ENCODE measurements around the gene MAGI2. TPM values are rescaled to one million over a fixed set of nuclear protein-coding genes. Genes with fewer than 3 reads are reported as not detected.

The MAGI2 gene
- total RNA-seq, 1 experiment from 2014 or later, result 0.22 TPM

DNA sequence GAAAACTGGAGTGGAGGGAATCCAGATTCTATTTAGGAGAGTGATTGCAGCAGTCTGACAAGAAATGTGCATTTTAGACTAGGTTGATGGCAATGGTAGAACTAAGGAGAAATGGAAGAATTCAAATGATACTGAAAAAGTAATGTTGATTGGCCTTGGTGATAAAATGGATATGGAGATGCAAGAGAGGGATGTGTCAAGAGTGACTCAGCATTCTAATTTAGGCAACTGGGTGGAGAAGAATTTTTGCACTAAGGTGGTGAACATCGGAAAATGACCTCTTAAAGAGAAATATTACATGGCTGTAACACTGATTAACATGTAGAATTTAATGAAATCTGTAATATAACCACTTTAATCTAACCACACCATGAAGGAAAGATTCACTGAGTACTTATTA is 848.3 kb downstream of the MAGI2 start:
- ChIA-PET POLR2A (no interaction called here), RAD21 (ENCODE audit: low non-redundant PET in 1 of 2, low total read pairs in 2 of 2, uncharacterized antibody in 2 of 2, unreplicated experiment in 2 of 2) (no interaction called here), CTCF (no interaction called here)
- no peak overlapping the region for H2AFZ ChIP-seq (ENCODE audit: low read depth, low read length, poor library complexity, severe bottlenecking)
- H3K9me2 ChIP-seq (ENCODE audit: insufficient read depth), result no peaks in the 10 kb centered on the region
- no peak for DNase-seq (ENCODE audit: low read depth, low spot score)
- no peaks in the 10 kb centered on the region for H3K79me2 ChIP-seq (ENCODE audit: insufficient read depth, low read length)
- no peaks in the 10 kb centered on the region for H3K36me3 ChIP-seq (ENCODE audit: control insufficient read depth in 1 of 2, insufficient read depth in 2 of 2, low read length in 2 of 2)
- no peaks in the 10 kb centered on the region for H4K20me1 ChIP-seq (ENCODE audit: insufficient read depth)
- intact Hi-C loops (cut with micrococcal nuclease), result loop anchor here (5.0 kb wide), 1 partner anchor 307 kb away; no protein-coding TSS in a partner anchor
- TF ChIP-seq, protein P1, sequence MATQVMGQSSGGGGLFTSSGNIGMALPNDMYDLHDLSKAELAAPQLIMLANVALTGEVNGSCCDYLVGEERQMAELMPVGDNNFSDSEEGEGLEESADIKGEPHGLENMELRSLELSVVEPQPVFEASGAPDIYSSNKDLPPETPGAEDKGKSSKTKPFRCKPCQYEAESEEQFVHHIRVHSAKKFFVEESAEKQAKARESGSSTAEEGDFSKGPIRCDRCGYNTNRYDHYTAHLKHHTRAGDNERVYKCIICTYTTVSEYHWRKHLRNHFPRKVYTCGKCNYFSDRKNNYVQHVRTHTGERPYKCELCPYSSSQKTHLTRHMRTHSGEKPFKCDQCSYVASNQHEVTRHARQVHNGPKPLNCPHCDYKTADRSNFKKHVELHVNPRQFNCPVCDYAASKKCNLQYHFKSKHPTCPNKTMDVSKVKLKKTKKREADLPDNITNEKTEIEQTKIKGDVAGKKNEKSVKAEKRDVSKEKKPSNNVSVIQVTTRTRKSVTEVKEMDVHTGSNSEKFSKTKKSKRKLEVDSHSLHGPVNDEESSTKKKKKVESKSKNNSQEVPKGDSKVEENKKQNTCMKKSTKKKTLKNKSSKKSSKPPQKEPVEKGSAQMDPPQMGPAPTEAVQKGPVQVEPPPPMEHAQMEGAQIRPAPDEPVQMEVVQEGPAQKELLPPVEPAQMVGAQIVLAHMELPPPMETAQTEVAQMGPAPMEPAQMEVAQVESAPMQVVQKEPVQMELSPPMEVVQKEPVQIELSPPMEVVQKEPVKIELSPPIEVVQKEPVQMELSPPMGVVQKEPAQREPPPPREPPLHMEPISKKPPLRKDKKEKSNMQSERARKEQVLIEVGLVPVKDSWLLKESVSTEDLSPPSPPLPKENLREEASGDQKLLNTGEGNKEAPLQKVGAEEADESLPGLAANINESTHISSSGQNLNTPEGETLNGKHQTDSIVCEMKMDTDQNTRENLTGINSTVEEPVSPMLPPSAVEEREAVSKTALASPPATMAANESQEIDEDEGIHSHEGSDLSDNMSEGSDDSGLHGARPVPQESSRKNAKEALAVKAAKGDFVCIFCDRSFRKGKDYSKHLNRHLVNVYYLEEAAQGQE (IDR thresholded peaks at IDR 0.05; ENCODE audit: low read depth), result no peak
- no peak for TF ChIP-seq ZNF274 (IDR thresholded peaks at IDR 0.05; ENCODE audit: low read depth, low read length)
- no peak for TF ChIP-seq JUND (IDR thresholded peaks at IDR 0.05)
- TF ChIP-seq FOSL1 (IDR thresholded peaks at IDR 0.05; ENCODE audit: low read depth), result no peak
- no peak for TF ChIP-seq SRF (IDR thresholded peaks at IDR 0.05; ENCODE audit: low read depth)
- TF ChIP-seq CEBPB (IDR thresholded peaks at IDR 0.05; ENCODE audit: low read depth), result no peak
- no peak for TF ChIP-seq SP1 (IDR thresholded peaks at IDR 0.05; ENCODE audit: low read depth)
- H3K9ac ChIP-seq (ENCODE audit: low read length), result no peak overlapping the region
- ATAC-seq, result no peak
- BruUV-seq (replicated peaks), result no TSS peak
- no peak overlapping the region for H3K4me3 ChIP-seq (replicated peaks in 1 of 2; ENCODE audit: low read depth in 1 of 2, low read length in 2 of 2)
- no peaks in the 10 kb centered on the region for H3K27me3 ChIP-seq (ENCODE audit: insufficient read depth, low read length)
- no peak overlapping the region for H3K27ac ChIP-seq (ENCODE audit: low read depth, low read length)
- no peak overlapping the region; the same call in 1 of the 2 replicates for H3K4me2 ChIP-seq (ENCODE audit: low read length)
- H3K4me1 ChIP-seq (ENCODE audit: control insufficient read depth in 1 of 2, insufficient read depth in 2 of 2, low read length in 2 of 2), result peaks cover 0 to 4% of the 10 kb centered on the region in 2 experiments; a peak in 1 of 4 replicates
- no peaks in the 10 kb centered on the region for H3K9me3 ChIP-seq (ENCODE audit: control insufficient read depth in 1 of 2, insufficient read depth in 1 of 2, low read depth in 1 of 2, low read length in 2 of 2)

DNA sequence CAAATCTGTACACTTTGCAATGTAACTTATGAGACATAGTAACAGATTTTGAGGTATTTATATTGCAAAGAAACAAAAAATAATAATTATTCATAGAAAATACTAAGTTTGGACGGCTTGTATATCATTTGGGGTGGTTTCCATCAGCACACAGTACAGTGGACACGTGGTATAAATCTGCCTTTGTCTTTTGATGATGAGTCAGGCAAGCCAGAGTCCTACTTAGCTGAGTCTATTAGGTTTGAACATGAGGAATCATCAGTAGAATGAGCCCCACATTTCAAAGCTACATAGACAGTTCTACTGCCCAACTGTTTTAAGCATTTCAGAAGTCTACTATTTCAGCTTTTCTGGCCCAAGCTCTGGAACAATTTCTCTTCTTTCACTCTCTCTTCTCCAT is 851.7 kb downstream of the MAGI2 start:
- DNase-seq (ENCODE audit: low read depth, low spot score) (no peak), ATAC-seq (no peak)
- Histone ChIP-seq H3K4me2 (ENCODE audit: low read length) (no peak overlapping the region), H3K4me1 (ENCODE audit: control insufficient read depth in 1 of 2, insufficient read depth in 2 of 2, low read length in 2 of 2) (peaks cover 0 to 4% of the 10 kb centered on the region in 2 experiments; a peak in 1 of 4 replicates), H3K9me2 (ENCODE audit: insufficient read depth) (no peaks in the 10 kb centered on the region), H3K27me3 (ENCODE audit: insufficient read depth, low read length) (no peaks in the 10 kb centered on the region), H3K27ac (ENCODE audit: low read depth, low read length) (no peak overlapping the region), H3K9ac (ENCODE audit: low read length) (no peak overlapping the region), H4K20me1 (ENCODE audit: insufficient read depth) (no peaks in the 10 kb centered on the region), H3K36me3 (ENCODE audit: control insufficient read depth in 1 of 2, insufficient read depth in 2 of 2, low read length in 2 of 2) (no peaks in the 10 kb centered on the region), H3K9me3 (ENCODE audit: control insufficient read depth in 1 of 2, insufficient read depth in 1 of 2, low read depth in 1 of 2, low read length in 2 of 2) (no peaks in the 10 kb centered on the region), H2AFZ (ENCODE audit: low read depth, low read length, poor library complexity, severe bottlenecking) (no peak overlapping the region), H3K79me2 (ENCODE audit: insufficient read depth, low read length) (no peaks in the 10 kb centered on the region), H3K4me3 (replicated peaks in 1 of 2; ENCODE audit: low read depth in 1 of 2, low read length in 2 of 2) (no peak overlapping the region)
- ChIA-PET RAD21 (ENCODE audit: low non-redundant PET in 1 of 2, low total read pairs in 2 of 2, uncharacterized antibody in 2 of 2, unreplicated experiment in 2 of 2) (no interaction called here), CTCF (no interaction called here), POLR2A (no interaction called here)
- BruUV-seq (replicated peaks), result no TSS peak
- intact Hi-C loops (cut with micrococcal nuclease), result no loop called here
- TF ChIP-seq, protein P2, sequence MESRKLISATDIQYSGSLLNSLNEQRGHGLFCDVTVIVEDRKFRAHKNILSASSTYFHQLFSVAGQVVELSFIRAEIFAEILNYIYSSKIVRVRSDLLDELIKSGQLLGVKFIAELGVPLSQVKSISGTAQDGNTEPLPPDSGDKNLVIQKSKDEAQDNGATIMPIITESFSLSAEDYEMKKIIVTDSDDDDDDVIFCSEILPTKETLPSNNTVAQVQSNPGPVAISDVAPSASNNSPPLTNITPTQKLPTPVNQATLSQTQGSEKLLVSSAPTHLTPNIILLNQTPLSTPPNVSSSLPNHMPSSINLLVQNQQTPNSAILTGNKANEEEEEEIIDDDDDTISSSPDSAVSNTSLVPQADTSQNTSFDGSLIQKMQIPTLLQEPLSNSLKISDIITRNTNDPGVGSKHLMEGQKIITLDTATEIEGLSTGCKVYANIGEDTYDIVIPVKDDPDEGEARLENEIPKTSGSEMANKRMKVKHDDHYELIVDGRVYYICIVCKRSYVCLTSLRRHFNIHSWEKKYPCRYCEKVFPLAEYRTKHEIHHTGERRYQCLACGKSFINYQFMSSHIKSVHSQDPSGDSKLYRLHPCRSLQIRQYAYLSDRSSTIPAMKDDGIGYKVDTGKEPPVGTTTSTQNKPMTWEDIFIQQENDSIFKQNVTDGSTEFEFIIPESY (IDR thresholded peaks at IDR 0.05; ENCODE audit: extremely low read depth, insufficient replicate concordance, low read length), result no peak
- TF ChIP-seq, protein P3, sequence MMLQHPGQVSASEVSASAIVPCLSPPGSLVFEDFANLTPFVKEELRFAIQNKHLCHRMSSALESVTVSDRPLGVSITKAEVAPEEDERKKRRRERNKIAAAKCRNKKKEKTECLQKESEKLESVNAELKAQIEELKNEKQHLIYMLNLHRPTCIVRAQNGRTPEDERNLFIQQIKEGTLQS (IDR thresholded peaks at IDR 0.05), result no peak
- no peak for TF ChIP-seq RAD21 (IDR thresholded peaks at IDR 0.05; ENCODE audit: low read depth)
- no peak for TF ChIP-seq CBX3 (IDR thresholded peaks at IDR 0.05; ENCODE audit: low read depth)
- TF ChIP-seq JUND (IDR thresholded peaks at IDR 0.05), result no peak
- no peak for TF ChIP-seq EZH2phosphoT487 (IDR thresholded peaks at IDR 0.05; ENCODE audit: borderline replicate concordance)
- TF ChIP-seq ZFX (IDR thresholded peaks at IDR 0.05), result no peak
- TF ChIP-seq ZNF274 (IDR thresholded peaks at IDR 0.05; ENCODE audit: low read depth, low read length), result no peak
- no peak for TF ChIP-seq ELF1 (IDR thresholded peaks at IDR 0.05; ENCODE audit: borderline replicate concordance, low read depth)
- TF ChIP-seq, protein P4, sequence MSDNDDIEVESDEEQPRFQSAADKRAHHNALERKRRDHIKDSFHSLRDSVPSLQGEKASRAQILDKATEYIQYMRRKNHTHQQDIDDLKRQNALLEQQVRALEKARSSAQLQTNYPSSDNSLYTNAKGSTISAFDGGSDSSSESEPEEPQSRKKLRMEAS (IDR thresholded peaks at IDR 0.05), result no peak
- TF ChIP-seq SIN3A (IDR thresholded peaks at IDR 0.05; ENCODE audit: low read depth), result no peak
